Uterus (tissue), 4 donors: Measurements from ENCODE around the gene SCD5. TPM values are rescaled to one million over a fixed set of nuclear protein-coding genes. Genes with fewer than 3 reads are reported as not detected.

Source experiments
- DNase-seq, 2 donors: peaks; one replicate each; pipeline ENCODE4 v3.0.0-alpha.2; 2019 to 2020
- H3K27ac ChIP-seq, 2 donors: fragments of 200-600 bp; sonication (generic); 1 replicate in 1 of 2; 2 replicates in 1 of 2; pipeline ENCODE4 v1.5.1; 2016 to 2018
- H3K27me3 ChIP-seq, 2 donors: fragments of 200-600 bp; sonication (generic); one replicate each; pipeline ENCODE4 v1.5.1; 2018 to 2019; ENCODE audit warnings: control low read depth in 1 of 2
- H3K36me3 ChIP-seq, 2 donors: fragments of 200-600 bp; sonication (generic); one replicate each; pipeline ENCODE4 v1.5.1; 2019; ENCODE audit warnings: control low read depth in 1 of 2
- H3K4me1 ChIP-seq, 2 donors: fragments of 200-600 bp; sonication (generic); one replicate each; pipeline ENCODE4 v1.5.1; 2018 to 2019; ENCODE audit warnings: control low read depth in 1 of 2
- H3K4me3 ChIP-seq, 2 donors: fragments of 200-600 bp; sonication (generic); 1 replicate in 1 of 2; 2 replicates in 1 of 2; pipeline ENCODE4 v1.5.1; 2018 to 2019; ENCODE audit warnings: mild to moderate bottlenecking in 1 of 2
- H3K9me3 ChIP-seq, 2 donors: fragments of 200-600 bp; sonication (generic); one replicate each; pipeline ENCODE4 v1.5.1; 2019; ENCODE audit warnings: control low read depth in 1 of 2
- CTCF ChIP-seq, 4 experiments: fragments of 200-600 bp in 2 of 4; fragments of 450-650 bp in 2 of 4; sonication (generic) in 2 of 4; IDR thresholded peaks; one replicate each; pipeline ENCODE4 v1.5.1; 2016 to 2019; ENCODE audit warnings: antibody characterized with exemption in 4 of 4, mild to moderate bottlenecking in 2 of 4, moderate library complexity in 1 of 4
- POLR2A ChIP-seq, 2 donors: fragments of 450-650 bp; IDR thresholded peaks; one replicate each; pipeline ENCODE4 v1.6.1; 2016; ENCODE audit warnings: antibody characterized with exemption in 2 of 2, mild to moderate bottlenecking in 1 of 2, moderate library complexity in 1 of 2
- intact Hi-C: fragments of 100-400 bp; cut with DNase I; formaldehyde crosslinking; loops from one replicate; pipeline ENCODE4 v1.15.1; 2023; ENCODE audit warnings: low total_unique reads
- total RNA-seq, 4 donors: library from RNA; depleted of rRNA in 3 of 4; stranded (reverse); fragments of >200 nt in 3 of 4; gene quantifications; one replicate each; pipeline versions ENCODE4 v1.1.0 to v1.2.4, GENCODE V29; 2014 to 2023
- donor health status: DM: yes; HTN: yes; CAD: no.

The SCD5 gene
- total RNA-seq, 4 donors from 2014 or later = 4.1 to 30.3 (median 7.8) TPM

GRCh38 chr4:82726596-82726995 is 72.0 kb downstream of the SCD5 start:
- Histone ChIP-seq H3K9me3 (no peaks in the 10 kb centered on the region), H3K36me3 (no peaks in the 10 kb centered on the region), H3K4me1 (no peaks in the 10 kb centered on the region), H3K27ac (no peak overlapping the region), H3K4me3 (no peak overlapping the region), H3K27me3 (no peaks in the 10 kb centered on the region)
- no peak for DNase-seq
- no peak for TF ChIP-seq CTCF (IDR thresholded peaks at IDR 0.05)
- TF ChIP-seq POLR2A (IDR thresholded peaks at IDR 0.05) = no peak
- intact Hi-C loops = no loop called here

- Histone ChIP-seq H3K4me1 (no peaks in the 10 kb centered on the region), H3K9me3 (no peaks in the 10 kb centered on the region), H3K36me3 (no peaks in the 10 kb centered on the region), H3K4me3 (no peak overlapping the region), H3K27me3 (no peaks in the 10 kb centered on the region), H3K27ac (no peak overlapping the region)
- TF ChIP-seq CTCF (IDR thresholded peaks at IDR 0.05) (peak in 1 of 4 experiments; percentile 7), POLR2A (IDR thresholded peaks at IDR 0.05) (no peak)
- no peak for DNase-seq
- intact Hi-C loops = no loop called here
These were observed 76.7 kb downstream of the SCD5 start for GRCh38 chr4:82721819-82722423.

GRCh38 chr4:82718162-82718940 is 80.2 kb downstream of the SCD5 start:
- peak; percentile 56 to 67 for DNase-seq
- peak overlapping the region in 1 of 2 donors; percentile 39 for H3K27ac ChIP-seq

GRCh38 chr4:82715731-82716617 is 82.6 kb downstream of the SCD5 start:
- no peak overlapping the region for H3K27ac ChIP-seq
- DNase-seq = no peak
- no peaks in the 10 kb centered on the region for H3K36me3 ChIP-seq
- H3K9me3 ChIP-seq = no peaks in the 10 kb centered on the region
- H3K4me1 ChIP-seq = no peaks in the 10 kb centered on the region
- intact Hi-C loops = no loop called here
- H3K4me3 ChIP-seq = no peak overlapping the region
- H3K27me3 ChIP-seq = no peaks in the 10 kb centered on the region
- TF ChIP-seq POLR2A (IDR thresholded peaks at IDR 0.05) (no peak), CTCF (IDR thresholded peaks at IDR 0.05) (no peak)

More at GRCh38 chr4:82718162-82718940, 80.2 kb downstream of the SCD5 start:
- Histone ChIP-seq H3K4me1 (no peaks in the 10 kb centered on the region), H3K27me3 (no peaks in the 10 kb centered on the region), H3K4me3 (no peak overlapping the region), H3K9me3 (no peaks in the 10 kb centered on the region), H3K36me3 (no peaks in the 10 kb centered on the region)
- intact Hi-C loops = no loop called here
- no peak for TF ChIP-seq CTCF (IDR thresholded peaks at IDR 0.05)
- no peak for TF ChIP-seq POLR2A (IDR thresholded peaks at IDR 0.05)
